ENCODE data around the gene PCBD1. TPM values are rescaled to one million over a fixed set of nuclear protein-coding genes. Genes with fewer than 3 reads are reported as not detected.

PCBD1 gene
- total and polyA plus RNA-seq, 2 experiments from 2014 or later = 33.3 to 78.5 TPM

DNA sequence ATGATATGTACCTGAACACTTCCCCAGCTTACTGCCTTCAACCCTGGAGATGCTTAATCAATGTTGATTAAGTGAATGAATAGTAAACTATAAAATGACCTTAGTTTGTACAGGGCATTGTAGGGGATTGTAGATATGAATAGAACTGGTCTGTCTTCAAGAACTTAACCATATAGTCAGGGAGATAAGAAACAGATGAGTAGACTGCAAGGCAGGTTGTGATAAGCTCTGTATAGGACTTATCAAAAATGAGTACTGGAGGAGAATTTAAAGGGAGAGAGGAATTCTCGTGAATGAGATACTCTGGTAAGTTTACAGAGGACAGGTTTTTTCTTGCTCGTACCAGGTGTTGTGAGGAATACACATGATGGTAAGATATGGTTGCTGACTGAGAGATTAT, 45.0 kb downstream of the PCBD1 start:
- H4K20me1 ChIP-seq (replicated peaks; ENCODE audit: insufficient read depth) = peaks cover 6% of the 10 kb centered on the region
- no peaks in the 10 kb centered on the region for H3K27me3 ChIP-seq (ENCODE audit: insufficient read depth)
- H3K4me2 ChIP-seq = no peak overlapping the region
- no peaks in the 10 kb centered on the region for H3K4me1 ChIP-seq (ENCODE audit: insufficient read depth)
- Mint-ChIP-seq H3K27ac (no peak overlapping the region), H3K9me3 (no peaks in the 10 kb centered on the region; the same call in 2 of the 3 replicates), H3K4me3 (no peak overlapping the region), H3K36me3 (ENCODE audit: low read depth) (peaks cover 32% of the 10 kb centered on the region), H3K4me1 (no peaks in the 10 kb centered on the region), H3K27me3 (ENCODE audit: insufficient read depth, low read depth, poor library complexity) (no peaks in the 10 kb centered on the region)
- DNase-seq (ENCODE audit: low spot score) (no peak), ATAC-seq (no peak)
- no peak overlapping the region for H2AFZ ChIP-seq
- H3K9me2 ChIP-seq (ENCODE audit: insufficient read depth) = no peaks in the 10 kb centered on the region
- H3K4me3 ChIP-seq = no peak overlapping the region
- no peaks in the 10 kb centered on the region for H3F3A ChIP-seq (replicated peaks; ENCODE audit: low read depth)
- TF ChIP-seq, protein P1, sequence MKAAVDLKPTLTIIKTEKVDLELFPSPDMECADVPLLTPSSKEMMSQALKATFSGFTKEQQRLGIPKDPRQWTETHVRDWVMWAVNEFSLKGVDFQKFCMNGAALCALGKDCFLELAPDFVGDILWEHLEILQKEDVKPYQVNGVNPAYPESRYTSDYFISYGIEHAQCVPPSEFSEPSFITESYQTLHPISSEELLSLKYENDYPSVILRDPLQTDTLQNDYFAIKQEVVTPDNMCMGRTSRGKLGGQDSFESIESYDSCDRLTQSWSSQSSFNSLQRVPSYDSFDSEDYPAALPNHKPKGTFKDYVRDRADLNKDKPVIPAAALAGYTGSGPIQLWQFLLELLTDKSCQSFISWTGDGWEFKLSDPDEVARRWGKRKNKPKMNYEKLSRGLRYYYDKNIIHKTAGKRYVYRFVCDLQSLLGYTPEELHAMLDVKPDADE (IDR thresholded peaks at IDR 0.05) = no peak
- TF ChIP-seq, protein P2, sequence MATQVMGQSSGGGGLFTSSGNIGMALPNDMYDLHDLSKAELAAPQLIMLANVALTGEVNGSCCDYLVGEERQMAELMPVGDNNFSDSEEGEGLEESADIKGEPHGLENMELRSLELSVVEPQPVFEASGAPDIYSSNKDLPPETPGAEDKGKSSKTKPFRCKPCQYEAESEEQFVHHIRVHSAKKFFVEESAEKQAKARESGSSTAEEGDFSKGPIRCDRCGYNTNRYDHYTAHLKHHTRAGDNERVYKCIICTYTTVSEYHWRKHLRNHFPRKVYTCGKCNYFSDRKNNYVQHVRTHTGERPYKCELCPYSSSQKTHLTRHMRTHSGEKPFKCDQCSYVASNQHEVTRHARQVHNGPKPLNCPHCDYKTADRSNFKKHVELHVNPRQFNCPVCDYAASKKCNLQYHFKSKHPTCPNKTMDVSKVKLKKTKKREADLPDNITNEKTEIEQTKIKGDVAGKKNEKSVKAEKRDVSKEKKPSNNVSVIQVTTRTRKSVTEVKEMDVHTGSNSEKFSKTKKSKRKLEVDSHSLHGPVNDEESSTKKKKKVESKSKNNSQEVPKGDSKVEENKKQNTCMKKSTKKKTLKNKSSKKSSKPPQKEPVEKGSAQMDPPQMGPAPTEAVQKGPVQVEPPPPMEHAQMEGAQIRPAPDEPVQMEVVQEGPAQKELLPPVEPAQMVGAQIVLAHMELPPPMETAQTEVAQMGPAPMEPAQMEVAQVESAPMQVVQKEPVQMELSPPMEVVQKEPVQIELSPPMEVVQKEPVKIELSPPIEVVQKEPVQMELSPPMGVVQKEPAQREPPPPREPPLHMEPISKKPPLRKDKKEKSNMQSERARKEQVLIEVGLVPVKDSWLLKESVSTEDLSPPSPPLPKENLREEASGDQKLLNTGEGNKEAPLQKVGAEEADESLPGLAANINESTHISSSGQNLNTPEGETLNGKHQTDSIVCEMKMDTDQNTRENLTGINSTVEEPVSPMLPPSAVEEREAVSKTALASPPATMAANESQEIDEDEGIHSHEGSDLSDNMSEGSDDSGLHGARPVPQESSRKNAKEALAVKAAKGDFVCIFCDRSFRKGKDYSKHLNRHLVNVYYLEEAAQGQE (IDR thresholded peaks at IDR 0.05; ENCODE audit: unreplicated experiment) = no peak
- no peak for TF ChIP-seq EZH2phosphoT487 (IDR thresholded peaks at IDR 0.05; ENCODE audit: unreplicated experiment)
- H3K36me3 ChIP-seq (ENCODE audit: insufficient read depth) = no peaks in the 10 kb centered on the region
- no peak overlapping the region for H3K27ac ChIP-seq (ENCODE audit: low read depth)
- H3K79me2 ChIP-seq (replicated peaks; ENCODE audit: insufficient read depth) = peaks cover 51% of the 10 kb centered on the region

DNA sequence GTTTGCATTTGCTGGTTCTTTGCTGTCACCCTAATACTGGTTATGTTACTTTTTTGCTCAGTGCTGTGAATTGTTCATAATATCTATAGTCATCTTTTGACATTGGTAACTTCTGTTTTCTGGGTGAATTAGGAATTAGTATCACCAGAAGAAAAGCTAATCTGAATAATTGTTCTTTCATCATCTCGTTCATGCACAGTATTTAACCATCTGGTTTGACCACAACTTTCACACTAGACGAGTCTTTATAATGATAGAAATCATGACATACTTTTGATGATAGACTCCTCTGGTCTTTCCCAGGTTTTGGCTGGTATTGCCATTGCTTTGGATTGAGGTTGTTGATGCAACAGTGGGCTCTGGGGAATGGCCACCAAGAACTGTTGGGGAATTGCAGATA, 47.5 kb downstream of the PCBD1 start:
- Histone ChIP-seq H3K79me2 (replicated peaks; ENCODE audit: insufficient read depth) (peaks cover 74% of the 10 kb centered on the region), H3K9me2 (ENCODE audit: insufficient read depth) (no peaks in the 10 kb centered on the region), H3K4me3 (no peak overlapping the region), H3K27ac (ENCODE audit: low read depth) (no peak overlapping the region), H3K4me1 (ENCODE audit: insufficient read depth) (no peaks in the 10 kb centered on the region), H3K4me2 (no peak overlapping the region), H3K27me3 (ENCODE audit: insufficient read depth) (no peaks in the 10 kb centered on the region), H3K36me3 (ENCODE audit: insufficient read depth) (peaks cover 6% of the 10 kb centered on the region; the same call in 1 of the 2 replicates), H4K20me1 (replicated peaks; ENCODE audit: insufficient read depth) (peaks cover 9% of the 10 kb centered on the region), H3F3A (replicated peaks; ENCODE audit: low read depth) (no peaks in the 10 kb centered on the region), H2AFZ (no peak overlapping the region)
- Mint-ChIP-seq H3K9me3 (no peaks in the 10 kb centered on the region; the same call in 2 of the 3 replicates), H3K27me3 (ENCODE audit: insufficient read depth, low read depth, poor library complexity) (no peaks in the 10 kb centered on the region), H3K27ac (no peak overlapping the region), H3K4me1 (no peaks in the 10 kb centered on the region), H3K36me3 (ENCODE audit: low read depth) (peaks cover 46% of the 10 kb centered on the region), H3K4me3 (no peak overlapping the region)
- DNase-seq (ENCODE audit: low spot score) (no peak), ATAC-seq (no peak)
- no peak for TF ChIP-seq JUNB (IDR thresholded peaks at IDR 0.05; ENCODE audit: unreplicated experiment)
- no peak for TF ChIP-seq EZH2phosphoT487 (IDR thresholded peaks at IDR 0.05; ENCODE audit: unreplicated experiment)
- TF ChIP-seq POLR2AphosphoS5 (IDR thresholded peaks at IDR 0.05; ENCODE audit: low read depth) = no peak
- no peak for TF ChIP-seq NANOG (IDR thresholded peaks at IDR 0.05; ENCODE audit: borderline replicate concordance)
- no peak for TF ChIP-seq CREB1 (CRISPR knock-in tag; IDR thresholded peaks at IDR 0.05; ENCODE audit: low read depth)
- TF ChIP-seq, protein P3, sequence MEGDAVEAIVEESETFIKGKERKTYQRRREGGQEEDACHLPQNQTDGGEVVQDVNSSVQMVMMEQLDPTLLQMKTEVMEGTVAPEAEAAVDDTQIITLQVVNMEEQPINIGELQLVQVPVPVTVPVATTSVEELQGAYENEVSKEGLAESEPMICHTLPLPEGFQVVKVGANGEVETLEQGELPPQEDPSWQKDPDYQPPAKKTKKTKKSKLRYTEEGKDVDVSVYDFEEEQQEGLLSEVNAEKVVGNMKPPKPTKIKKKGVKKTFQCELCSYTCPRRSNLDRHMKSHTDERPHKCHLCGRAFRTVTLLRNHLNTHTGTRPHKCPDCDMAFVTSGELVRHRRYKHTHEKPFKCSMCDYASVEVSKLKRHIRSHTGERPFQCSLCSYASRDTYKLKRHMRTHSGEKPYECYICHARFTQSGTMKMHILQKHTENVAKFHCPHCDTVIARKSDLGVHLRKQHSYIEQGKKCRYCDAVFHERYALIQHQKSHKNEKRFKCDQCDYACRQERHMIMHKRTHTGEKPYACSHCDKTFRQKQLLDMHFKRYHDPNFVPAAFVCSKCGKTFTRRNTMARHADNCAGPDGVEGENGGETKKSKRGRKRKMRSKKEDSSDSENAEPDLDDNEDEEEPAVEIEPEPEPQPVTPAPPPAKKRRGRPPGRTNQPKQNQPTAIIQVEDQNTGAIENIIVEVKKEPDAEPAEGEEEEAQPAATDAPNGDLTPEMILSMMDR (conservative IDR thresholded peaks at IDR 0.05; ENCODE audit: low read depth in 2 of 2) = no peak
- TF ChIP-seq, protein P1 (IDR thresholded peaks at IDR 0.05) = no peak
- TF ChIP-seq, protein P2 (IDR thresholded peaks at IDR 0.05; ENCODE audit: unreplicated experiment) = no peak
- TF ChIP-seq ZNF114 (CRISPR knock-in tag; IDR thresholded peaks at IDR 0.05) = no peak
- no peak for TF ChIP-seq STAT1 (IDR thresholded peaks at IDR 0.05; ENCODE audit: unreplicated experiment)
- TF ChIP-seq EZH2 (IDR thresholded peaks at IDR 0.05; ENCODE audit: low read depth, unreplicated experiment) = no peak
- TF ChIP-seq ZNF331 (CRISPR knock-in tag; IDR thresholded peaks at IDR 0.05; ENCODE audit: low read depth) = no peak

Measured in GM23338 (cell line).